Activated CD4-positive, CD25-positive, alpha-beta regulatory T cell (primary cell): ENCODE data around the gene ANO3.

Experiments used
- DNase-seq, 4 experiments: peaks; one replicate each; lab custom pipeline; 2025; lab: John Stamatoyannopoulos, UW

The ANO3 gene

DNA sequence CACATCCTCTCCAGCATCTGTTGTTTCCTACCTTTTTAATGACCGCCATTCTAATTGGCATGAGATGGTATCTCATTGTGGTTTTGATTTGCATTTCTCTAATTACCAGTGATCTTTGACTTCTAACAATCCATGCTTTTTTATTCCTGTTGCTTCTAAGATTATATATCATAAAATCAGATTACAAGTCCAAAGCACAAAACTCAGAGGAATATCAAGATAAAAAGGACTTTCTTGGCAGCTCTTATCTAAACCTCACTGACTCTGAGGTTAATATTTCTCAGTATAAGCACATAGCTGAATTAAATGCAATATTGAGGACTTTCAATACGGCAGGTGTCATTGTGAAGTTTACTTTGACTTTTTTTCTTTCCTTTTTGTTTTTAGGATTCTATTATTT lies 378.6 kb downstream of the ANO3 start:
- no peak for DNase-seq

DNA sequence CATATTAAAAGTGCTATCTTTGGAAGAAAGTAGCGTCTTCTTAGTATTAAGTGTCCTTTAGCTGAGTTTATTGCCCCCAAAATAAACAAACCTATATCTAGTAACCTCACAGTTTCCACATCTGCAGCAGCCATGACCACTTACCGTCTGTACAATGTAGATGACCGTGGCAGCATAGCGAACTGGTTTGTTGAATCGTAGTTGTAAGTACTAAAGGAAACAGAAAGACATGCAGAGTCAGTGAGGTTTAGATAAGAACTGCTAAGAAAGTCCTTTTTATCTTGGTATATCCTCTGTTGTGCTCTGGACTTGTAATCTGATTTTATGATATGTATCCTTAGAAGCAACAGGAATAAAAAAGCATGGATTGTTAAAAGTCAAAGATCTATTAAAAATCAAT lies 380.6 kb downstream of the ANO3 start:
- DNase-seq: no peak
